Activated CD4-positive, alpha-beta T cell treated with anti-CD3 and anti-CD28 coated beads, Interleukin-2, Interleukin-6, amounts not matched to agents 100 ng/mL and 50 ng/mL, durations not matched to agents 16 hours and 8 hours (primary cell): ENCODE measurements around the gene SNX13.
"Not testable (repeated sequence)": the region's sequence is repeated elsewhere in the genome, so short reads cannot be mapped to it uniquely, and the experiment has no call there.

ENCODE experiments used
- DNase-seq: peaks from one replicate; pipeline ENCODE4 v3.0.0-alpha.2; 2020

The SNX13 gene

GRCh38 chr7:17846935-17847334 is 93.4 kb downstream of the SNX13 start:
- DNase-seq = no peak

- DNase-seq = no peak
Measured at GRCh38 chr7:17845197-17845547, 95.1 kb downstream of the SNX13 start.

- DNase-seq = no peak
Measured at GRCh38 chr7:17844514-17845196, 95.6 kb downstream of the SNX13 start.

DNA sequence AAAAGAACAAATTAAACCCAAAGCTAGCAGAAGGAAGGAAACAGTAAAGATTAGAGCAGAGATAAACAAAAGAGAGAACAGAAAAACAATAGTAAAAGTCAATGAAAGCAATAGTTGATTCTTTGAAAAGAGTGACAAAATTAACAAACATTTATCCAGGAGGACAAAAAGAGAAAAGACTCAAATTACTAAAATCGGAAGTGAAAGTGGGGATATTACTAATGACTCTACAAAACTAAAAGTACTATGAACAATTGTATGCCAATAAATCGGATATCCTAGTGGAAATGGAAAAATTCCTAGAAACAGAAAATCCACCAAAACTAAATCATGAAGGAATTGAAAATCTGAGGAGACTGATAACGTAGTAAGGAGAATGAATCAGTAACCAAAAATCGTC is 96.3 kb downstream of the SNX13 start:
- DNase-seq = peak; percentile 14

DNA sequence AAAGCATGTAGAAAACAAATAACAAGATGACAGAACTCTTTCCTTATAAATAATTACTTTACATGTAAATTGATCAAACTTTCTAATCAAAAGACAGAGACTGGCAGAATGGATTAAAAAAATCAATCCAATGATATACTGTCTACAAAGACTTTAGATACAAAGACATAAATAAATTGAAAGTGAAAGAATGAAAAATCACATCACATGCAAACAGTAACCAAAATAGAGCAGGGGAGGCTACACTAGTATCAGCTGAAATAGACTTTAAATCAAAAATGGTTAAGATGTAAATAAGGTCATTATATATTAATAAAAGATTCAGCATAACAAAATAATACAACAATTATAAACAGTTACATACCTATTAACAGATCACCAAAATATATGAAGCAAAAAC is 97.3 kb downstream of the SNX13 start:
- no peak for DNase-seq

GRCh38 chr7:17832820-17833355 is 107.4 kb downstream of the SNX13 start:
- no peak for DNase-seq

DNA sequence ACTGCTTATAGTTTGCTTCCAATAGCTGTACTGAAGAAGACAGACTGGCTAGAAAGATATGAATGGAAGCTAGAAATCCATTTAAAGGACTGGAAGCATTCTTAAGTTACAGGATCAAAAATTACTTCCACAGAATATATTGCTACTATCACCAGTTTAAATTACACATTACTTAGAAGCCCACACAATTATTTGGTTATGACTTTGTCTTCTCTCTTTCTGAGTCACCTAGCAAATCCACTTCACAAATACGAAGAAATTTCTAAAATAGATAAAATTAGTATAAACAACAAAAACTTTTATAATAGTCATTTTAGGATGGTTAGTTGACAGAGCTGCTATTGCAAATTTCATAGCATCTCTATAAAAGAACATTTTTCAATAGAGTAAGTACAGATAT is 108.1 kb downstream of the SNX13 start:
- peak; percentile 23 for DNase-seq

DNA sequence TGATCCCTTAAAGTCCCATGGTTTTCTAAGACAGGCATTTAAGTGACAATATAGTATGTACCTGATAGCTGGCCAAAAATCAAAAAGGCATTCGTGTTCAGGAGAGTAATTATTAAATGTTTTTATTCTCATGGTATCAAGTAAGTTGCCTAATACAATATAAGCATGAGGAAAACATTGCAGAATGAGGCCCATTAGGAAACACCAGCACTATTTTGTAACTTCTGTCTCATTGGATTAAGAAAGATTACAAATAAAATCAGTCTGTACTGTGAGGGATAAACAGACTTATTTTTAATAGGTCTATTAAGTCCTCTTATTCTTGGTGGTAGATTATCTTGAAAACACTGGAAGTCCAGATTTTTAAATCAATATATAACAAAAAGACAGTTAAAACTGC is 110.1 kb downstream of the SNX13 start:
- DNase-seq = no peak

DNA sequence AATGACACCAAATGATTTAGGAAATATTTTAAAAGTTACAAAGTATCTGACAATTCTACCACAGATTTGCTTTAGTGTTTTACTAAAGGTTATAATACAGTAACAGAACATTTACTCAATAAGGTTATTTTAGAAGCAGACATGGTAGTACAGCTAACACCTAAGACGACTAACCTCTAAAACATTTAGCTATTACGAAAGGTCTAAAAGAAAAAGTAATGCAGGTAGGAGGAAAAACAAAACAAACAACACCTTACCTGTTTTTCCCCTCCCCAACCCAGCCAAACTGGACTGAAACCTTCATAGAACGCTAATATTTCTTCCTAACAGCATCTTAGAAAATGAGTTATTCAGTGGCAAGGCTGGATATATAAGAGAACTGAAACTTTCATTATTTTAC is 111.3 kb downstream of the SNX13 start:
- DNase-seq = no peak

DNA sequence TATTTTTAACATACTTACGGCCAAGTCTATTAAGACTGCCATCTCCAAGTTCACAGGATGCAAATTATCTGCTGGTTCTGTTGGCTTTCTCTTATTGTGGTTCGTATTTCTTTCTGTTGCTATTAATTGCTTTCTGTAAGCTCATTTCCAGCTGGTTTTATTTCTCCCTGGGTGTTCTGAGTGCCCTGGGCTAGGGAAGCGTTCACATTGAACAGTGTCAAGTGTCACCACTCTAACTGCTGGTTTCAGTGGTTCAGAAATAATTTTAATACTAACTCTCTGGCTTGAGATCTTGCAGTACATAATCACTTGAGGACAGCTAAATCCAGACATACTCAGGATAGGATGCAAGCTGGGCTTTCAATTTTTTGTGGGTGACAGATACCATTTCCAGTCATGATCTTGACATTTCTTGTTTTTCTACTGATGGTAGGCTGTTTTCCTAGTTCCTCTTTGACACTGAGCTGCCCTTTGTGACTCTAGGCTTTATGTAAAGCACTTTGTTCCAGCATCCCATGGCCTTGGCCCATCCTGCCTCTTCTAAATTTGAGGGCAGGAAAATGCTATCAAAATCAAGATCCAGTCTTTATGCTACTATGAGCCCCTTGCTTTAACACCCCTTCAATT is 117.6 kb downstream of the SNX13 start:
- no peak for DNase-seq

DNA sequence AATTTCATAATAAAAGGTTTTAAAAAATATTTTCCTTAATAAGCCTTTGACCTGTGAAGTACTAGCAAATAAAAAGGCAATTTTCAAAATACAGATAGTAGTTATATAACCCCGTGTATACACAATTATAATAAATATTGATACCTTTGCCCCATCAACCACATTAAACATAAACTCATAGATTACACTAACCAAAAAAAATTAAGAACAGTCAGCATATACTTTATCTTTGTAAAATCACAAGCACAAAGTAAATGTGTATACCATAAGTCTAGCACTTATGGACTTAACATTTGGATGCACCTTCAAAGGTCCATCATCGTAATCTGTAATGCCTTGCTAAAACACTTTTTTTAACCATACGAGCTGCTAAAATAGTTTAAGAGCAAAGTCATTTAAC is 123.4 kb downstream of the SNX13 start:
- DNase-seq = no peak

GRCh38 chr7:17815318-17815717 is 125.0 kb downstream of the SNX13 start:
- DNase-seq = no peak

- no peak for DNase-seq
Measured at GRCh38 chr7:17814058-17814457, 126.2 kb downstream of the SNX13 start.

- DNase-seq = not testable (repeated sequence)
Measured at GRCh38 chr7:17809215-17809614, 131.1 kb downstream of the SNX13 start.

DNA sequence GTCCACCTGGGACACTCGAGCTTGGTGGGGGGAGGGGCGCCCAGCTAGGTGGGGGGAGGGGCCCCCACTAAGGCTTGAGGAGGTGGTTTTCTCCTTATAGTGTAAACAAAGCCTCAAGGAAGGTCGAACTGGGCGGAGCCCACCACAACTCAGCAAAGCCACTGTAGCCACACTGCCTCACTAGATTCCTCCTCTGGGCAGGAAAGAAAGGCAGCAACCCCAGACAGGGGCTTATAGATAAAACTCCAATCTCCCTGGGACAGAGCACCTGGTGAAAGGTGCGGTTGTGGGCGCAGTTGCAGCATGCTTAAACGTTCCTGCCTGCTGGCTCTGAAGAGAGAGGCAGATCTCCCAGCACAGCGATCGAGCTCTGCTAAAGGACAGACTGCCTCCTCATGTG is 133.1 kb downstream of the SNX13 start:
- DNase-seq = no peak

GRCh38 chr7:17806631-17807030 is 133.7 kb downstream of the SNX13 start:
- DNase-seq = no peak

DNA sequence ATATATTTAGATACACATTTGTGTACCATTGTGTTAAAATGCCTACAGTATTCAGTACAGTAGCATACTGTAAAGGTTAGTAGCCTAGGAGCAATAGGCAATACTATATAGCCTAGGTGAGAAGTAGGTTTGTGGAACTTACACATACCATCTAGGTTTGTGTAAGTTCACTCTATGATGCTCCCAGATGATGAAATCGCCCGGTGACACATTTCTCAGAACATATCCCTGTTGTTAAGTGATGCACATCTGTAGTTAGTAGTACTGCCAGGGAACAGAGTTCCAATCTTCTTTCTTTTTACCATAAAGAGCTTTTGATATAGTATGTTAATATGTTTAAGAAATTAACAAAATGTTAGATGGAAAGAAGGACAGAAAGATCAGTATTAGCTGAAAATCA is 138.2 kb downstream of the SNX13 start:
- DNase-seq = no peak

DNA sequence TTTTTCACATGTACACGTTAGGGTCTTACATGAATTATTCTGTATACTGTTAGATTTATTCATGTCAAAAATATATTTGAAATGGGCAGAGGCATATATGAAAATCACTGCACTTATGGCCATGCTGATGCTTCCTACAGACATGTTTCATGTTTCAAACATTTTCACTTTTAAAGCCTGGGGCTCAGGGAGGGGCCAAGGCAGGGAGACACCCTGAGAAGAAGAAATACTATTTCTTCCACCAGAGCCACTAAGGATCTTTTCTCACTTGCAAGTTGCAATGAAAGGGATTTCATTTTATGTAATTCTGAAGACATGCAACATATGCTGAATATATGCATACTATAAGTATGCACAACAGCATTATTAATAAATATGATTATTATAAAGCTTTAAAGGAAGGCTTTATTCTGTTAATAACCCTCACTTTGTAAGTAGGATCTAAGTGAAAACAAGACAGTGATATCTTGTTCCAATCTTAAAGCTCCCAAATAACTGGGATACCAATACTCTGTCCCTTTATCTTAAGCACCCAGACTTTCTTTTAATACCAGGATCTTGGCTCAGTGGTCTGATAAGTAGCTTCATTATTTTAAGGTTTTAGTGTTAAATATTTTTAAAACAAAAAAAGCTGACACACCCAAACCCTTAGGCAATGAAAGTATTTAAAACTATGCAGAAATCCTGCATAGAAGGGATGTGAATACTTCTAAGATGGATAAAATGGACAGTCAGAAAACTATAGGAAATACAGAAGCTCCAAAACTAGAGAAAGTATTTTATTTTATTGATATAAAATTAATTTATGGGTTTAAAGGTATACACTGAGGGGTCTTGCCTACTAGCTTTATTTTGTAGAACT is 148.0 kb downstream of the SNX13 start:
- DNase-seq = no peak

DNA sequence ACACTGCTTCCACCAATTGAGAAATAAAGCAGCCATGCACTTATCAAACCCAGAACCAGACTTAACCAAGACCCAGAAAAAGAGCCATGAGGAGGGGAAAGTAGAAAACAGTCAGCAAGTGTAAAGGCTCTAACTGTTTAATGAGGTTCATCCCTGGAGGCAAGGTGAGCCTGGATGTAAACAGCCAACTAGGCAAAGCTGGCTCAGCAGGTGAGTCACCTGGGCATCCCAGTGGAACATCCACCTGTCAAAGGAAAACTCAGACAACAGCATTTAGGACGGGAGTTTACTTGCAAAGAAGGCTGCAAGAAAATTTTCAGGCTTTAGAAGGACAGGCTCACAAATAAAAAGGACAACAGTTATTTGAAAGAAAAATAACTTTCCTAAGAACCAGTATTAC is 153.0 kb downstream of the SNX13 start:
- no peak for DNase-seq

DNA sequence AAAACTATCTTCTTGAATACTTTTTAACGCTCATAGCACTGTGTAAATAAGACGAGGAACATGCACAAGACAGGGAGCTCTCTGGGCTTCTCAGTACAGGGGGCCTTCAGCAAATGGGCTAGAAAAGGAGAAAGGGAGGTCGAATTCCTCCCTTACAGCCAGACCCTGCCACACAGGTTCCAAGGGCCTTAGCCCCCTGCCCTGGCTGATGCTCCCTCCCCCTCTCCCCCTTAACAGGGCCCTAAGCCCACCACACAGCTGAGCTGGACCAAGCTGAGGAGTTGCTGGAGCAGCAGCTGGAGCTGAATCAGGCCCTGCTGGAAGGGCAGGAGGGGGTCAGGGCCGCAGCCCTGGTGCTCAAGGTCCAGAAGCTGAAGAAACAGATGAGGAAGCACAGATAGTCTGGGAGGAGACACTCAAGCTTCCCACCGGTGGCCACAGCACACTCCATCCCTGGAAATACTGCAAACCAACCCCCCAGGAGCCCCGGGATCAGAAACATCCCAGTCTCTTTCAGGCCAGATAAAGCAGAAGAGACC is 153.9 kb downstream of the SNX13 start:
- DNase-seq = no peak

GRCh38 chr7:17782216-17782549 is 158.1 kb downstream of the SNX13 start:
- no peak for DNase-seq

DNA sequence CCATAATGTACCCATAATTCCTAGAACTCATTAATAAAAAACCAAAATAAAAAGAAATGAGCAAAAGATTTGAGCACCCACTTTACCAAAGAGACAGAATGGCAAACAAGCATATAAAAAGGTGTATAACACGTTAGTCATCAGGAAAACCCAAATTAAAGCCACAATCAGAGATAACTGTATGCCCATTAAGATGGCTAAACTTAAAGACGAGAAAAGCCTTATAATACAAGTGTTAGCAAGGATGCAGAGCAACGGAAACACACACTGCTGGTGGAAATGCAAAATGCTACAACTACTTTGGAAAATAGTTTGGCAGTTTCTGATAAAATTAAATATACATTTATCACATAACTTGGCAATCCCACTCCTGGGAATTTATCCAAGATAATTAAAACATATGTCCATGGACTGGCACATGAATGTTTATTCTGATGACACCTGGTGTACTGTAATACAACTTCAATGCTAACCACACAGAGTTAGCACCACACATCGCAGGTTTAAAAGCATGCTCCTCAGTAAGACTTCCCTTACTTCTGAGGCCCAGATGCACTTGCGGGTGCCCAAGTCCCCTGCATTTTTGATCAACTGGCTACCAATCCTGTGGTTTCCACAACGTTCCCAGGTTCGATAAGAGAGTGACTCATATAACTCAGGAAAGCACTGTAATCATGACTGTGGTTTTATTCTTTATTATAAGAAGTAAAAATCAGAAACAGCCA is 158.6 kb downstream of the SNX13 start:
- DNase-seq = no peak

- no peak for DNase-seq
Measured at GRCh38 chr7:17779381-17779780, 160.9 kb downstream of the SNX13 start.
